DMS79 treated with DMSO at 0.1 percent for 48 hours (cell line): ENCODE results near the gene LHFPL2.

Source experiments
- DNase-seq: peaks from one replicate; lab custom pipeline; 2025; lab: John Stamatoyannopoulos, UW

LHFPL2 gene

GRCh38 chr5:78544561-78545201, 103.9 kb downstream of the LHFPL2 start:
- no peak for DNase-seq

GRCh38 chr5:78543916-78544315, 104.7 kb downstream of the LHFPL2 start:
- no peak for DNase-seq

- no peak for DNase-seq
Observed at GRCh38 chr5:78543292-78543691, 105.3 kb downstream of the LHFPL2 start.

GRCh38 chr5:78542321-78542840, 106.2 kb downstream of the LHFPL2 start:
- DNase-seq, result no peak

GRCh38 chr5:78541086-78541654, 107.4 kb downstream of the LHFPL2 start:
- DNase-seq, result no peak

- no peak for DNase-seq
Observed at GRCh38 chr5:78540335-78541085, 108.1 kb downstream of the LHFPL2 start.

GRCh38 chr5:78538240-78538850, 110.2 kb downstream of the LHFPL2 start:
- DNase-seq, result no peak

- DNase-seq, result peak; percentile 12
Observed at GRCh38 chr5:78537821-78538220, 110.8 kb downstream of the LHFPL2 start.

- no peak for DNase-seq
Observed at GRCh38 chr5:78537411-78537810, 111.2 kb downstream of the LHFPL2 start.

- DNase-seq, result no peak
Observed at GRCh38 chr5:78536661-78537196, 111.8 kb downstream of the LHFPL2 start.

GRCh38 chr5:78534905-78535200, 113.7 kb downstream of the LHFPL2 start:
- no peak for DNase-seq

GRCh38 chr5:78534148-78534904, 114.2 kb downstream of the LHFPL2 start:
- no peak for DNase-seq

GRCh38 chr5:78533356-78533755, 115.2 kb downstream of the LHFPL2 start:
- no peak for DNase-seq

GRCh38 chr5:78530342-78531096, 118.1 kb downstream of the LHFPL2 start:
- DNase-seq, result no peak

- DNase-seq, result no peak
Observed at GRCh38 chr5:78527925-78528324, 120.6 kb downstream of the LHFPL2 start.

GRCh38 chr5:78527054-78527859, 121.3 kb downstream of the LHFPL2 start:
- DNase-seq, result no peak

GRCh38 chr5:78526049-78526525, 122.5 kb downstream of the LHFPL2 start:
- DNase-seq, result no peak

- no peak for DNase-seq
Observed at GRCh38 chr5:78523314-78524193, 125.0 kb downstream of the LHFPL2 start.
